Breast epithelium (tissue), 3 donors: ENCODE data around the gene BDKRB1.

ENCODE experiments used
- CTCF ChIP-seq, 3 donors: fragments of 450-650 bp; IDR thresholded peaks; one replicate each; pipeline ENCODE4 v1.5.1; 2016 to 2017; ENCODE audit warnings: antibody characterized with exemption in 3 of 3, mild to moderate bottlenecking in 3 of 3, moderate library complexity in 3 of 3
- POLR2AphosphoS5 ChIP-seq, 3 donors: sonication (generic); formaldehyde crosslinking; IDR thresholded peaks; one replicate each; pipeline ENCODE4 v1.6.1; 2017; ENCODE audit warnings: antibody characterized with exemption in 3 of 3

- TF ChIP-seq CTCF (IDR thresholded peaks at IDR 0.05) (no peak), POLR2AphosphoS5 (IDR thresholded peaks at IDR 0.05) (no peak)
Measured at GRCh38 chr14:96307434-96307833, 51.4 kb downstream of the BDKRB1 start.
